Measurements from ENCODE around the gene OTOS. TPM values are rescaled to one million over a fixed set of nuclear protein-coding genes. Genes with fewer than 3 reads are reported as not detected.

Gene OTOS
- total RNA-seq, 2 donors from 2014 or later: not detected

- Histone ChIP-seq H3K36me3 (peaks cover 0 to 13% of the 10 kb centered on the region in 2 donors), H3K4me3 (peak overlapping the region; percentile 82 to 92), H3K4me1 (replicated peaks) (peaks cover 6% of the 10 kb centered on the region), H3K9me3 (no peaks in the 10 kb centered on the region), H3K27me3 (replicated peaks; ENCODE audit: insufficient read depth) (no peaks in the 10 kb centered on the region), H3K27ac (no peak overlapping the region)
- intact Hi-C loops (cut with DNase I): no loop called here
- DNase-seq (ENCODE audit: low spot score): no peak
- no peak for TF ChIP-seq CTCF (IDR thresholded peaks at IDR 0.05)
- TF ChIP-seq POLR2AphosphoS5 (IDR thresholded peaks at IDR 0.05): no peak
- TF ChIP-seq POLR2A (IDR thresholded peaks at IDR 0.05): no peak
- WGBS: 78% methylated on average over 15 of the region's 15 CpGs
Measured at GRCh38 chr2:240134956-240135520, 5.4 kb downstream of the OTOS start.

- Histone ChIP-seq H3K9me3 (no peaks in the 10 kb centered on the region), H3K27ac (no peak overlapping the region), H3K27me3 (replicated peaks; ENCODE audit: insufficient read depth) (no peaks in the 10 kb centered on the region), H3K4me3 (no peak overlapping the region), H3K36me3 (peaks cover 0 to 15% of the 10 kb centered on the region in 2 donors), H3K4me1 (replicated peaks) (peaks cover 6% of the 10 kb centered on the region)
- no peak for TF ChIP-seq CTCF (IDR thresholded peaks at IDR 0.05)
- TF ChIP-seq POLR2AphosphoS5 (IDR thresholded peaks at IDR 0.05): no peak
- TF ChIP-seq POLR2A (IDR thresholded peaks at IDR 0.05): no peak
- WGBS: 91% methylated on average over 6 of the region's 6 CpGs
- intact Hi-C loops (cut with DNase I): no loop called here
- no peak for DNase-seq (ENCODE audit: low spot score)
Measured at GRCh38 chr2:240134466-240134865, 6.0 kb downstream of the OTOS start.

GRCh38 chr2:240133401-240133800 is 7.1 kb downstream of the OTOS start:
- Histone ChIP-seq H3K27ac (no peak overlapping the region), H3K4me1 (replicated peaks) (peaks cover 6% of the 10 kb centered on the region), H3K4me3 (no peak overlapping the region), H3K36me3 (peaks cover 0 to 15% of the 10 kb centered on the region in 2 donors), H3K27me3 (replicated peaks; ENCODE audit: insufficient read depth) (no peaks in the 10 kb centered on the region), H3K9me3 (no peaks in the 10 kb centered on the region)
- intact Hi-C loops (cut with DNase I): no loop called here
- WGBS: 82% methylated on average over 10 of the region's 10 CpGs
- TF ChIP-seq POLR2A (IDR thresholded peaks at IDR 0.05): no peak
- no peak for TF ChIP-seq POLR2AphosphoS5 (IDR thresholded peaks at IDR 0.05)
- TF ChIP-seq CTCF (IDR thresholded peaks at IDR 0.05): no peak
- DNase-seq (ENCODE audit: low spot score): no peak

- no peak overlapping the region for H3K27ac ChIP-seq
- H3K9me3 ChIP-seq: no peaks in the 10 kb centered on the region
- no peak overlapping the region for H3K4me3 ChIP-seq
- peaks cover 0 to 15% of the 10 kb centered on the region in 2 donors for H3K36me3 ChIP-seq
- WGBS: 96% methylated on average over 5 of the region's 5 CpGs
- H3K27me3 ChIP-seq (replicated peaks; ENCODE audit: insufficient read depth): no peaks in the 10 kb centered on the region
- peaks cover 6% of the 10 kb centered on the region for H3K4me1 ChIP-seq (replicated peaks)
- intact Hi-C loops (cut with DNase I): no loop called here
- TF ChIP-seq POLR2AphosphoS5 (IDR thresholded peaks at IDR 0.05): no peak
- TF ChIP-seq POLR2A (IDR thresholded peaks at IDR 0.05): no peak
- no peak for TF ChIP-seq CTCF (IDR thresholded peaks at IDR 0.05)
- no peak for DNase-seq (ENCODE audit: low spot score)
Measured at GRCh38 chr2:240132651-240132980, 7.8 kb downstream of the OTOS start.

GRCh38 chr2:240131941-240132650 is 8.4 kb downstream of the OTOS start:
- H3K36me3 ChIP-seq: peaks cover 0 to 15% of the 10 kb centered on the region in 2 donors
- no peaks in the 10 kb centered on the region for H3K9me3 ChIP-seq
- H3K27me3 ChIP-seq (replicated peaks; ENCODE audit: insufficient read depth): no peaks in the 10 kb centered on the region
- H3K27ac ChIP-seq: no peak overlapping the region
- TF ChIP-seq CTCF (IDR thresholded peaks at IDR 0.05) (no peak), POLR2AphosphoS5 (IDR thresholded peaks at IDR 0.05) (no peak), POLR2A (IDR thresholded peaks at IDR 0.05) (no peak)
- intact Hi-C loops (cut with DNase I): no loop called here
- H3K4me1 ChIP-seq (replicated peaks): peaks cover 6% of the 10 kb centered on the region
- H3K4me3 ChIP-seq: no peak overlapping the region
- WGBS: 94% methylated on average over 20 of the region's 22 CpGs
- no peak for DNase-seq (ENCODE audit: low spot score)

Measured in prostate gland (tissue), 2 donors.